Skeletal muscle satellite cell (primary cell): Measurements from ENCODE around the gene AMH. TPM values are rescaled to one million over a fixed set of nuclear protein-coding genes. Genes with fewer than 3 reads are reported as not detected.

Experiments used
- H3K27me3 ChIP-seq: 2 replicates; pipeline ENCODE4 v1.7.0; 2013; ENCODE audit warnings: low read length; ENCODE audit not compliant: control insufficient read depth, insufficient read depth
- H3K36me3 ChIP-seq: 2 replicates; pipeline ENCODE4 v1.7.0; 2013; ENCODE audit warnings: mild to moderate bottlenecking, control low read depth, low read length; ENCODE audit not compliant: insufficient read depth
- H3K4me1 ChIP-seq: 2 replicates; pipeline ENCODE4 v1.7.0; 2013; ENCODE audit warnings: low read length; ENCODE audit not compliant: control insufficient read depth, insufficient read depth
- H3K4me2 ChIP-seq: 2 replicates; pipeline ENCODE4 v1.7.0; 2013; ENCODE audit warnings: mild to moderate bottlenecking, low read length
- H3K4me3 ChIP-seq: 2 replicates; pipeline ENCODE4 v1.7.0; 2013; ENCODE audit warnings: low read length
- H3K9ac ChIP-seq: 2 replicates; pipeline ENCODE4 v1.7.0; 2013; ENCODE audit warnings: mild to moderate bottlenecking, low read depth, low read length, moderate library complexity
- H3K9me3 ChIP-seq: replicated peaks from 2 replicates; pipeline ENCODE4 v1.7.0; 2013; ENCODE audit warnings: mild to moderate bottlenecking, control low read depth, low read length
- small RNA-seq: library from RNA; depleted of rRNA; stranded (forward); fragments of <200 nt; gene quantifications from one replicate; pipeline ENCODE3, GENCODE V24; 2012

The AMH gene

DNA sequence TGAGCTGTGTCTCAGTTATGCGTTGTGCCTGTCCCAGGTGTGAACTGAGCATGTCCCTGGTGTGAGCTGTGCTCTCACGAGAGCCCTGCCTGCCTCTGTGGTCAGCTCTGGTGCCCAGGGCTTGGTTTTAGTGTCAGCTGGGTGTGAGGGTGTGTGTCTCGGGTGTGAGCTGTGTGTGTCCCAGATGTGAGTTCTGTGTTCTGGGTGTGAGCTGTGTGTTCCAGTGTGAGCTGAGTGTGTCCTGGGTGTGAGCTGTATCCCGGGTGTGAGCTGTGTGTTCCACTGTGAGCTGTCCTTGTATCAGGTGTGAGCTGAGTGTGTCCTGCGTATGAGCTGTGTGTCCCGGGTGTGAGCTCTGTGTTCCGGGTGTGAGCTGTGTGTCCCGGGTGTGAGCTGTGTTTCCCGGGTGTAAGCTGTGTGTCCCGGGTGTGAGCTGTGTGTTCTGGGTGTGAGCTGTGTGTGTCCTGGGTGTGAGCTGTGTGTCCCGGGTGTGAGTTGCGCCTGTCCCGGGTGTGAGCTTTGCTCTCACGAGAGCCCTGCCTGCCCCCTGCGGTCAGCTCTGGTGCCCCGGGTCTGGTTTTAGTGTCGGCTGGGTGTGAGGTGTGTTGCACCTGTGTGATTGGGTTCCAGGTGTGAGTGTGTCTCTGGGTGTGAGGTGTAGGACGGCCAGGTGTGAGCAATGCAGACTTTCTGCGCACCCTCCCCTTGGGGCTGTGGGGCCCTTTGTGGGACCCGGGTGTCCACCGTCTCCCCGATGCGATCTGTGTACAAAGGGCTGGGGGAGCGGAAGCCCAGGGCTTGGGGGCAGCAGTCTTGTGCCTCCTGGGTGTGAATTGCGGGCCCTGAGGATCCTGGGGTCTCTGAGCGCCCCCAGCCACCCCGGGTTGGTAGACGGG lies 39.9 kb downstream of the AMH start:
- H3K9me3 ChIP-seq = no peaks in the 10 kb centered on the region
- peaks cover 39% of the 10 kb centered on the region for H3K27me3 ChIP-seq
- no peak overlapping the region for H3K4me3 ChIP-seq
- no peak overlapping the region for H3K9ac ChIP-seq
- no peaks in the 10 kb centered on the region for H3K36me3 ChIP-seq
- peaks cover 12% of the 10 kb centered on the region for H3K4me1 ChIP-seq
- no peak overlapping the region for H3K4me2 ChIP-seq

DNA sequence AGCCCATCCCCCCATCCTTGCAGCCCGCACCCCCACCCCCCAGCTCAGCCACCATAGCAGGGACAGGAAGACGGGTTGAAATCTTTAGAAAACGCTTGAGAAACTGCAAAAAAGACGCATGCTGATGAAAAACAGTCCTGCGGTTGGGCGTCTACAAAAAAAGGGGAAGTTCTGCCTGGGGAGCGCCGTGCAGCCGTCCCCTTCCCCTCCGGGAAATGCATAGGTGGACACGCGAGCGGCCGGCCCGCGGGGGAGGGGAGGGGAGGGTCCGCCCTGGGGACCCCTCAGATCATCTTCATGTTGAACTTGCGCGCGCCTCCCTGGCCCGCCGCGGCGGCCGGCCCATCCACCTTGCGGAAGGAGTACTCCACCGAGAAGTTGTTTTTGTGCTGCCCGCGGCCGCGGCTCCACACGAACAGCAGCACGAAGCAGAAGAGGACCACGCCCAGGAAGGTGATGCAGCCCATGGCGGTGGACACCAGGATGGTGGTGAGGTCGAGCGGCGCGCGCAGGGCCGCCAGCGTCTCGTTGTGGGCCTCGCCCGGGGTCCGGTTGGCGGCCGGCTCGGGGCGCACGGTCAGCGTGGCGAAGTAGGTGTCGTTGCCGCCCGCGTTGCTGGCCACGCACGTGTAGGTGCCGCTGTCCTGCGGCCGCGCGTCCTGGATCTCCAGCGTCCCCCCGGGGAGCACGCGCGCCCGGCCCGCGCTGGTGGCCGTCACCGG lies 40.8 kb downstream of the AMH start:
- no peaks in the 10 kb centered on the region for H3K36me3 ChIP-seq
- no peak overlapping the region for H3K4me3 ChIP-seq
- no peak overlapping the region for H3K9ac ChIP-seq
- H3K4me2 ChIP-seq = peak overlapping the region; percentile 78
- no peaks in the 10 kb centered on the region for H3K9me3 ChIP-seq
- H3K27me3 ChIP-seq = peaks cover 42% of the 10 kb centered on the region
- peaks cover 21% of the 10 kb centered on the region for H3K4me1 ChIP-seq

DNA sequence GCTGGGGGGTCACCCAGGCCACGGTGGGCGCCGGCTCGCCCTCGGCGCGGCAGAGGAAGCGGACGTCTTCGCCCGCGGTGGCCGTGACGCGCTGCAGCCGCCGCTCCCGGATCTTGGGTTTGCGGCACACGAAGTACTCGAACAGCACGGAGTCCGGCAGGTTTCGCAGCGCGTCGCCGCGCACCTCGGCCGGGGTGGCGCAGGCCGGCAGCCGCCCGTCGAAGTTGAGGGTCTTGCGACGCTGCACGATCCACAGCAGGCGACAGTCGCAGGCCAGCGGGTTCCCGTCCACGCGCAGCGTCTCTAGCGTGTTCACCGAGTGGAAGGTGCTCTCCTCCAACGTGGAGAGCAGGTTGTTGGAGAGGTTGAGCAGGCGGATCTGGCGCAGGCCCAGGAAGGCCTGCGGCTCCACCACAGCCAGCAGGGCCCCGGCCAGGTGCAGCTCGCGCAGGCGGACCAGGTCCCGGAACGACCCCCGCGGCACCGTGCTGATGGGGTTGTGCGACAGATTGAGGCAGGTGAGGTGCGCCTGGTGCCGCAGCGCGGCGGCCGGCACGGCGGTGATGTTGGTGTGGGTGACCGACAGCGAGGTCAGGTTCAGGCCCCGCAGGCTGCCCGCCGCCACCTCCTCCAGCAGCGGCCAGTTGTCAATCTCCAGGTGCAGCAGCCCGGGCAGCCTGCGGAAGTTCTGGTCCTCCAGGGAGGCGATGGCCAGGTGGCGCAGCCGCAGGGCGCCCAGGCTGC lies 41.5 kb downstream of the AMH start:
- Histone ChIP-seq H3K4me3 (no peak overlapping the region), H3K27me3 (peaks cover 42% of the 10 kb centered on the region), H3K36me3 (no peaks in the 10 kb centered on the region), H3K9me3 (no peaks in the 10 kb centered on the region), H3K9ac (no peak overlapping the region), H3K4me1 (peaks cover 24% of the 10 kb centered on the region), H3K4me2 (peak overlapping the region; percentile 78)

DNA sequence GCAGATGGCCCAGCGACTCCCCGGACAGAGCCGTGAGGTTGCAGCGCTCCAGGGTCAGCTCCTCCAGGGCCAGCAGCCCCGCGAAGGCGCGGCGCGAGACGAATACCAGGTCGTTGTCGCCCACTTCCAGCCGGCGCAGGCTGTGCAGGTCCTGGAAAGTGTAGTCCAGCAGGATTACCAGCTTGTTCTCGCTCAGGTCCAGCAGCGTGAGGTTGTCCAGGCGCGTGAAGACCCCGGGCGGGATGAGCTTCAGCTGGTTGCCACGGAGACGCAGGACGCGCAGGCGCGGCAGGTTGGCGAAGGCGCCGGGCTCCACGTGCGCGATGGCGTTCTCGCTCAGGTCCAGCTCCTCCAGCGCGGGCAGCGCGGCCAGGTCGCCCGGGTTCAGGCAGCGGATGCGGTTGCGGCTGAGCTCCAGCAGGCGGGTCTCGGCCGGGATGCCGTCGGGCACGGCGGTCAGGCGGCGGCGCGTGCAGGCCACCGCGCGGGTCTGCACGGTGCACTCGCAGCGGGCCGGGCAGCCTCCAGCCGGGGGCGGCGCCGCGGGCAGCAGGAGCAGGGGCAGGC lies 42.1 kb downstream of the AMH start:
- Histone ChIP-seq H3K4me3 (no peak overlapping the region), H3K4me2 (peak overlapping the region; percentile 1), H3K9ac (no peak overlapping the region), H3K27me3 (peaks cover 42% of the 10 kb centered on the region), H3K36me3 (no peaks in the 10 kb centered on the region), H3K9me3 (no peaks in the 10 kb centered on the region), H3K4me1 (peaks cover 24% of the 10 kb centered on the region)

DNA sequence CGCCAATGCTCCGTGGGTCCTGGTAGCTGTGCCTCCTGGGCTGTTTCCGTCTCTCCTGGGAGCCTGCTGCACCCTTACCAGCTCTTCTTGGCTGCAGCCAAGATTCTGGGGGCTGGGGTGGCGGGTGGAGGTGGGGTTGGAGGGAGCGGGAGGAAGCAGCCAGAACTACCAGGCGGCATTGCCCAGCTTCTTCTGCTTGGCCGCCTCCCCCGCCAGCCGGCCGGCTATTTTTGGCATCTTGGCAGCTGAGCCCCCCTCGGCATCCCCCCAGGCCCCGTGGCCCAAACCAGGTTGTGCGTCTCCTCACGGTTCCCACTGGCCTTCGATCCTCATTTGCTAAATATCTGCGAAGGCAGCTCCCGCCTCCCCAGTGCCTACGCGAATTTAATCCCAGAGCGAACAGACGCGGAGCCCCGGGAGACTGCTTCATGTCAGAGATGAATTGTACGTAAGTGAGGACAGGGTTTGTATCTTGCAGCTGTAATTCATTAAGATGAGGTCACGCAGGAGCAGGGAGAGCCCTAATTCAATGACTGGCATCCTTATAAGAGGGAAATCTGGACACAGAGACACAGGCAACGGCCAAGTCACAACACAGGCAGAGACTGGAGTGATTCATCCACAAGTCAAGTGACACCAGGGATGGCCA lies 45.7 kb downstream of the AMH start:
- Histone ChIP-seq H3K4me2 (peak overlapping the region; percentile 66), H3K9me3 (no peaks in the 10 kb centered on the region), H3K4me3 (no peak overlapping the region), H3K4me1 (peaks cover 22% of the 10 kb centered on the region), H3K9ac (peak overlapping the region; percentile 1), H3K27me3 (peaks cover 22% of the 10 kb centered on the region), H3K36me3 (no peaks in the 10 kb centered on the region)

DNA sequence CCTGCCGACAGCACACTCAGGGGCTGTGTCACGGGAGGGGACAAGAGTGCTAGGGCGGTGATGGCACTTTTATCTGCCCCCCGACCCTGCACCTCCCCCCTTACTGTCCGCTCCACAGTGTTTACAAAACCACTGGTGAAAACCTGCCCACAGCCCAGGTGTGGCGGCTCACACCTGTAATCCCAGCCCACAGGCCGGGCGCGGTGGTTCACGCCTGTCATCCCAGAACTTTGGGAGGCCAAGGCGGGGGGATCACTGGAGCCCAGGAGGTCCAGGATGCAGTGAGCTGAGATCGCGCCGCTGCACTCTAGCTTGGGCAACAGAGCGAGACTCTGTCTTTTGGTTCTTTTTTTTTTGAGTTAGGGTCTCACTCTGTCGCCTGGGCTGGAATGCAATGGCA lies 47.0 kb downstream of the AMH start:
- Histone ChIP-seq H3K27me3 (peaks cover 9% of the 10 kb centered on the region), H3K9ac (no peak overlapping the region), H3K9me3 (no peaks in the 10 kb centered on the region), H3K4me3 (no peak overlapping the region), H3K36me3 (no peaks in the 10 kb centered on the region), H3K4me2 (no peak overlapping the region), H3K4me1 (peaks cover 14% of the 10 kb centered on the region)

DNA sequence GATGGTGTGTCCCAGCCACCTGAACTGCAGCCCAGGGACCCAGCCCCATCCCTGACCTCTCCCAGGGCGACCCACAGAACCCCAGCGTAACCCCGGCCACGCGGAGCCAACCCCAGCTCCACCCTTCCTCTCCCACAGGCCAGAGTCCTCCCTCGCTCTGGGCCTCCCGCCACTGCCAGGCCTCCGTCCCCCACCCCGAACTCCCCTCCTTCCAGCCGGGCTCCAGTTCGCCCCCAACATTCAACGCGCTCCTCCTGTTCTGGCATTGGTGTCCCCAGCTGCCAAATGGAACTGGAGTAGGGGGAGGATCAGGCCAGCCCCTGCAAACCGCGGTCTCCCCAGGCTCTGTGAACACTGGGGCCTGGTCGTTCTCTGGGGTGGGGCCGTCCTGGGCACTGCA lies 51.4 kb downstream of the AMH start:
- H3K9me3 ChIP-seq = no peaks in the 10 kb centered on the region
- H3K36me3 ChIP-seq = no peaks in the 10 kb centered on the region
- peaks cover 5% of the 10 kb centered on the region for H3K27me3 ChIP-seq
- no peak overlapping the region for H3K9ac ChIP-seq
- H3K4me3 ChIP-seq = no peak overlapping the region
- H3K4me2 ChIP-seq = no peak overlapping the region
- H3K4me1 ChIP-seq = peaks cover 5% of the 10 kb centered on the region

Small RNAs within 50 kb of the gene (small RNA-seq; reads per million reads assigned to genes)
- not detected for gene MIR1227
